Keratinocyte (primary cell): ENCODE results near the gene GALNT14. TPM values are rescaled to one million over a fixed set of nuclear protein-coding genes. Genes with fewer than 3 reads are reported as not detected.

Experiments used
- DNase-seq: peaks from one replicate; pipeline ENCODE4 v3.0.0-alpha.2; 2011; ENCODE audit warnings: low read depth, missing footprints, low spot score
- FAIRE-seq: peaks from 2 replicates; lab custom pipeline; 2011; peaks lifted over from hg19 to GRCh38; lab: Jason Lieb, UNC
- H2AFZ ChIP-seq: 2 replicates; pipeline ENCODE4 v1.6.0; 2012; ENCODE audit warnings: low read length, control low read depth, inconsistent platforms; ENCODE audit not compliant: control insufficient read depth
- H3K27ac ChIP-seq: 2 replicates; pipeline ENCODE4 v1.5.1; 2011; ENCODE audit warnings: low read length; ENCODE audit not compliant: control insufficient read depth, insufficient read depth
- H3K27me3 ChIP-seq: 3 replicates; pipeline ENCODE4 v1.6.0; 2011; ENCODE audit warnings: low read length; ENCODE audit not compliant: control insufficient read depth, insufficient read depth; ENCODE audit errors: extremely low read depth
- H3K36me3 ChIP-seq, 2 experiments: 2 replicates in 1 of 2; 3 replicates in 1 of 2; pipeline ENCODE4 v1.5.1; 2011; ENCODE audit warnings: low read length in 2 of 2, mild to moderate bottlenecking in 1 of 2; ENCODE audit not compliant: control insufficient read depth in 2 of 2, insufficient read depth in 2 of 2; ENCODE audit errors: extremely low read depth in 1 of 2
- H3K4me1 ChIP-seq: 3 replicates; pipeline ENCODE4 v1.5.1; 2011; ENCODE audit warnings: low read length; ENCODE audit not compliant: control insufficient read depth, insufficient read depth; ENCODE audit errors: extremely low read depth
- H3K4me2 ChIP-seq: 3 replicates; pipeline ENCODE4 v1.6.0; 2011; ENCODE audit warnings: low read depth, low read length; ENCODE audit not compliant: control insufficient read depth, insufficient read depth; ENCODE audit errors: extremely low read depth
- H3K4me3 ChIP-seq, 3 experiments: fragments of 200-600 bp in 1 of 3; sonication (generic) in 1 of 3; 2 replicates in 2 of 3; 3 replicates in 1 of 3; pipeline ENCODE4 v1.5.1; 2011 to 2016; ENCODE audit warnings: low read length in 3 of 3, mild to moderate bottlenecking in 3 of 3, control low read depth in 2 of 3, inconsistent platforms in 1 of 3, low read depth in 1 of 3, mixed read lengths in 1 of 3, mixed run types in 1 of 3, moderate library complexity in 1 of 3; ENCODE audit not compliant: control insufficient read depth in 2 of 3, insufficient read depth in 2 of 3; ENCODE audit errors: extremely low read depth in 1 of 3
- H3K79me2 ChIP-seq: 2 replicates; pipeline ENCODE4 v1.6.0; 2012; ENCODE audit warnings: low read length; ENCODE audit not compliant: control insufficient read depth, insufficient read depth
- H3K9ac ChIP-seq: 3 replicates; pipeline ENCODE4 v1.6.0; 2011; ENCODE audit warnings: low read length; ENCODE audit not compliant: control insufficient read depth, insufficient read depth; ENCODE audit errors: extremely low read depth
- H3K9me1 ChIP-seq: 3 replicates; pipeline ENCODE4 v1.6.0; 2011; ENCODE audit warnings: low read length; ENCODE audit not compliant: control insufficient read depth, insufficient read depth; ENCODE audit errors: extremely low read depth
- H3K9me3 ChIP-seq: 2 replicates; pipeline ENCODE4 v1.5.1; 2012; ENCODE audit warnings: low read depth, low read length; ENCODE audit not compliant: control insufficient read depth
- H4K20me1 ChIP-seq: 3 replicates; pipeline ENCODE4 v1.6.0; 2011; ENCODE audit warnings: low read length; ENCODE audit not compliant: control insufficient read depth, insufficient read depth; ENCODE audit errors: extremely low read depth
- CTCF ChIP-seq, 3 experiments: IDR thresholded peaks in 1 of 3; conservative IDR thresholded peaks in 1 of 3; optimal IDR thresholded peaks in 1 of 3; 2 replicates in 2 of 3; 3 replicates in 1 of 3; pipeline versions ENCODE3 to v1.5.1; 2011; ENCODE audit warnings: low read length in 3 of 3, mild to moderate bottlenecking in 3 of 3, moderate library complexity in 2 of 3, control low read depth in 1 of 3, inconsistent platforms in 1 of 3; ENCODE audit not compliant: insufficient read depth in 2 of 3; ENCODE audit errors: extremely low read depth in 1 of 3
- EZH2 ChIP-seq: IDR thresholded peaks from one replicate; pipeline ENCODE4 v1.6.1; 2012; ENCODE audit warnings: inconsistent platforms, mild to moderate bottlenecking, low read length, moderate library complexity
- dilution Hi-C: fragments of 300-500 bp; cut with MboI; formaldehyde crosslinking; loops from one replicate; pipeline ENCODE4 v1.7.0; 2020; ENCODE audit warnings: low sequenced_read_pairs; ENCODE audit not compliant: extremely low pct_ligation_motif_present
- polyA plus RNA-seq, 5 experiments: library from polyadenylated mRNA; depleted of rRNA in 3 of 5; stranded (reverse) in 3 of 5; stranded (forward) in 1 of 5; unstranded in 1 of 5; fragments of >200 nt; gene quantifications; 1 replicate in 1 of 5; 2 replicates in 3 of 5; 3 replicates in 1 of 5; pipeline versions ENCODE4 v1.2.1 to v1.2.3, GENCODE V29; 2011 to 2012; ENCODE audit warnings: missing spikeins in 2 of 5, low read depth in 1 of 5, low replicate concordance in 1 of 5

Gene GALNT14
- polyA plus RNA-seq, 1 donor (not counting 4 experiments of a cell fraction or from before 2014, with no cell fraction given): 27.4 TPM

GRCh38 chr2:30936977-30937376 lies 201.3 kb downstream of the GALNT14 start:
- H3K9ac ChIP-seq: no peak overlapping the region
- no peaks in the 10 kb centered on the region for H3K4me1 ChIP-seq
- no peaks in the 10 kb centered on the region for H3K27me3 ChIP-seq
- dilution Hi-C loops: no loop called here
- no peaks in the 10 kb centered on the region for H3K79me2 ChIP-seq
- no peak overlapping the region for H3K4me2 ChIP-seq
- no peaks in the 10 kb centered on the region for H3K36me3 ChIP-seq
- H3K4me3 ChIP-seq: no peak overlapping the region
- DNase-seq (no peak), FAIRE-seq (no peak)
- no peaks in the 10 kb centered on the region for H4K20me1 ChIP-seq
- H3K9me3 ChIP-seq: no peaks in the 10 kb centered on the region
- H2AFZ ChIP-seq: no peak overlapping the region
- H3K27ac ChIP-seq: no peak overlapping the region
- no peak for TF ChIP-seq EZH2
- no peak for TF ChIP-seq CTCF (optimal IDR thresholded peaks at IDR 0.05 in 1 of 3, IDR thresholded peaks at IDR 0.05 in 1 of 3, conservative IDR thresholded peaks at IDR 0.05 in 1 of 3; ENCODE audit: extremely low read depth in 1 of 3, insufficient read depth in 2 of 3, low read length in 3 of 3)
- no peaks in the 10 kb centered on the region for H3K9me1 ChIP-seq

DNA sequence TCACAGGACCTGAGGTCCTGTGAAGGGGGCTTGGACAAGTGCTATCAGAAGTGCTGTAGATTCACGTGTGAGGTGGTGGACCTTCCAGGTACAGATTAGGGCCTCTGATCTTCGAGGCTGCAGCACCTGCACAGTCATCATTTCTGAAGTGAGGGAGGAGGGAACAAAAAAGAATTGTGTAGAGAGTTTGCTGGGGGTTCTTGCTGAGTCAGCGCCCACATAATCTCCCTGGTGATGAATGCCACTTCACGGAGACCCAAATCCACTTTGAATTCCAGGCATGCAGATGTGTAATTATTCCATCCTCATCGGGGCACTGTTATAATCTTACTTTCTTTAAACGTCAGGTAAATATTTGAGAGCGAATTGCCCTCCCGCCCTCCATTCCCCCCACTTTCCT lies 202.4 kb downstream of the GALNT14 start:
- dilution Hi-C loops: no loop called here

More for the DNA sequence above, 202.4 kb downstream of the GALNT14 start:
- Histone ChIP-seq H3K27ac (no peak overlapping the region), H3K9me1 (no peaks in the 10 kb centered on the region), H3K9me3 (no peaks in the 10 kb centered on the region), H3K4me2 (no peak overlapping the region), H3K9ac (no peak overlapping the region), H3K4me1 (no peaks in the 10 kb centered on the region), H3K36me3 (no peaks in the 10 kb centered on the region), H3K27me3 (no peaks in the 10 kb centered on the region), H4K20me1 (no peaks in the 10 kb centered on the region), H3K4me3 (no peak overlapping the region), H3K79me2 (no peaks in the 10 kb centered on the region), H2AFZ (no peak overlapping the region)
- FAIRE-seq: no peak
- no peak for TF ChIP-seq CTCF (optimal IDR thresholded peaks at IDR 0.05 in 1 of 3, IDR thresholded peaks at IDR 0.05 in 1 of 3, conservative IDR thresholded peaks at IDR 0.05 in 1 of 3; ENCODE audit: extremely low read depth in 1 of 3, insufficient read depth in 2 of 3, low read length in 3 of 3)
- TF ChIP-seq EZH2: no peak
- no peak for DNase-seq
